ENCODE results near the gene SIRPA. TPM values are rescaled to one million over a fixed set of nuclear protein-coding genes. Genes with fewer than 3 reads are reported as not detected.

SIRPA gene
- total RNA-seq: 15.7 TPM

- peak; percentile 87 for DNase-seq
Observed at GRCh38 chr20:1894951-1895673, at the start of gene SIRPA. TSS of gene SIRPA (plus strand) at chr20:1895407. CDS start at chr20:1895448, 41 bp downstream.

GRCh38 chr20:1845701-1846100 lies 49.5 kb upstream of the SIRPA start:
- DNase-seq: no peak

DNA sequence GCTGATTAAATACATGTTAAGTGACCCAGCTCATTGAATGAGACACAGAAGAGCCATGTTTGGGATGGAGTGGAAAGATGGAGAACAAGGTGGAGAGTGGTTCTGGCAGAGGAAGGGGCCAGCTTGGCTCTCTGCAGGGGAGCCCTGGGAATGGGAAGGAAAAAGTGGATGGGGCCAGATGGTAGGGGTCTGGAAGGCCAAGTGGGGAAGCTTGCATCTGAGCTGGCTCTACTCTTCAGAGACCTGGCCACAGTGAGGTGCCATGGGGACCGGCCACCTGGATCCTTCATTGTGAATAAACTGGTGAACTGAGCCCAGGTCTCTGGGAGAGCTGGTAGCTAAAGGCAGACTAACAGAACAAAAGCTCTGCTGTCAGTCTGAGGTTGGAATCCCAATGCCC lies 48.9 kb upstream of the SIRPA start:
- DNase-seq: no peak

DNA sequence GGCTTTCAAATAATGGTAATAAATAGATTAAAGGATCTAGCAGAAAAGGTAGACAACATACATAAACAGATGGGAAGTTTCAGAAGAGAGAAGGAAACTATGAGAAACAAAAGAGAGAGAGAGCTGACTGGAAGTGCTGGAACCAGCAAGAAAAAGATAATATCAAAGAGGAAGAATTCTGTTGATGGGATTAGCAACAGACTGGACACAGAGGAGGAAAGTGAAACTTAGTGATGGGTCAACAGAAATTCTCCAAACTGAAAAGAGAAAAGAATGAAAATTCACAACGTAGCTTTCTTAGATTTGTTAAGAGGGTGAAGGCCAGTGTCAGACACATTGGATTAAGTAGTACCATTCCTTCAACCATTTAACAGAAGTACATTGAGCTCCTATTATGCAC lies 48.3 kb upstream of the SIRPA start:
- no peak for DNase-seq

GRCh38 chr20:1847780-1848179 lies 47.4 kb upstream of the SIRPA start:
- no peak for DNase-seq

DNA sequence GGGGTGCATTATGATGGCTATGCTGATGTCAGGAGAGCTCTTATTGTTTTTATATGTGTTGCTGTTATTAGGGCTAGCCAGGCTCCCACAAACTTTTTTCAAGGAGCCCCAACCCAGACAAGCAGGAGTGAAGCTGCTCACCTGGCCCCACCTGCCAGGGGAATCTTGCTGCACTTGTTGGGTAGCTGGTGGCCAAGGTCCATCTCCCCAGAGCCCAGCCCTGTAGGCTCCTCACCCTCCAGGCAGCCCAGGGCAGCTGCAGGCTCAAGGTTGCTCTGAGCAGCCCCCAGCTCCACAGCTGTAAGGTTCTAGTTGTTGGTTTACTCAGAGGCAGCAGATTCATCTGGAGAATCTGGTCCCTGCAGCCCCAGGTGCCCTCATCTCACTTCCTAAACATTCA lies 46.8 kb upstream of the SIRPA start:
- no peak for DNase-seq

DNA sequence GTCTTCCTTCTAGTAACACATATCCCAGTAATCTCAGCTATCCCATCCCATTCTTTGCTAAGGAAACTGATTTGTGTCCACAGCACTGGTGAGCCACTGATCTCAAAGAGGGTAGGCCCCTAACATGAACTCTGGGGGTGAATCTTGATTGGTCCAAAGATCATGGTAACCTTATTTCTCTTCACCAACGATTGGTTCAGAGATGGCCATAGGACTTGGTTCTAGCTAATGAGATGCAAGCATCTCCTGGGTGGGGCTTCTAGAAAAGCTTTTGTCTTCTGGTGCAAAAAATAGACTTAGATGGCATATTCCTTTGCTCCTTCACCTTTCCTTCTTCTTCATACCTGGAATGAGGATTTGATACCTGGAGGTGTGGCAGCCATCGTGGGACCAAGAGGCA lies 43.8 kb upstream of the SIRPA start:
- no peak for DNase-seq

GRCh38 chr20:1853473-1853872 lies 41.7 kb upstream of the SIRPA start:
- DNase-seq: no peak

DNA sequence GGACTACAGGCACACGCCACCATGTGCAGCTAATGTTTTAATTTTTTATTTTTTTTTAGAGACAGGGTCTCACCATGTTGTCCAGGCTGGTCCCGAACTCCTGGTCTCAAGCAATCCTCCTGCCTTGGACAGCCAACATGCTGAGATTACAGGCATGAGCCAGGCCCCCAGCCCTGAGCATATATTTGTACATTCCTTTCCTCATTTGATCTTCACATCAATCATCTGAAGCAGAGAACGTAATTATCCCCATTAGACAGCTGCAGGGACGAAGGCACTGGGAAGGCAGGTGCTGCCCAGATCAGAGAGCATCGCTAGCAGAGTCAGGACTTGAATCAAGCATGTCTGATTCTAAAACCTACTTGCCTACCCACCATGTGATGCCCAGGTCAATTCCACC lies 41.0 kb upstream of the SIRPA start:
- no peak for DNase-seq

- no peak for DNase-seq
Observed at GRCh38 chr20:1855109-1855508, 40.1 kb upstream of the SIRPA start.

DNA sequence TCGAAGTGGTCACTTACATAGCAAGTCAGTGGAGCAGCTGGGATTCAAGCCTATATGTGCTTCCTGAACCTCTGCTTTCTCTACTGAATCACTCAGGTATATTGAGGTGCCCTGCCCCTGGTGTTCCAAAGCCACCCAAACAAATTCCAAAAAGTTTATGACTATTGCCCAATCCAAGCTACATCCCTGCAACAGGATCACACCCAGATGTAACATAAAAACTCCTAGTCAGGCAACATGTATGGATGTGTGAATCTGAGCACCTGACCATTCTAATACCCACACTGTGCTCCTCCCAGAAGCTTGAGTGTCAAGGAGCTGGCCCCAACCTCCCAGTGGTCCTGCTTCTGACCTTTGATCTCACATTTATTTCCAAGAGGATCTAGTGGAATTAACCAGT lies 39.5 kb upstream of the SIRPA start:
- no peak for DNase-seq

DNA sequence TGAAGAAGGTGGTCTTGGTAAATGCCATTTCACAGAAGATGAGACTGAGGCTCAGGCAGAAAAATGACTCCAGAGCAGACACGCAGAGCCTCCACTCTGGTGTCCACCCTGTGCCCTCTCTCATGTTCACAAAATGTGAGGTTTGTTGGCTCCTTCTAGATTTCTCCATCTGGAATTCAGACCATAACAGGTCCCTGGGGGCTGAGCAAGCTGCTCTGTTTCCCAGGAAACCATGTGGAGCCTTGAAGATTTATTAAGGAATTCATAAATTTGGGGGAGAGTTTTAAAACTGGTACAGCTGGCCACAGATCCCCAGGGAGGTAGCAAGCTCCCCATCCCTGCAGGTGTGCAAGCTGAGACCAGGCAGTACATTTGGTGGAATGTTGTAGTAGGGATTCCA lies 38.8 kb upstream of the SIRPA start:
- DNase-seq: no peak

- DNase-seq: no peak
Observed at GRCh38 chr20:1857466-1857865, 37.7 kb upstream of the SIRPA start.

GRCh38 chr20:1858871-1859270 lies 36.3 kb upstream of the SIRPA start:
- DNase-seq: no peak

DNA sequence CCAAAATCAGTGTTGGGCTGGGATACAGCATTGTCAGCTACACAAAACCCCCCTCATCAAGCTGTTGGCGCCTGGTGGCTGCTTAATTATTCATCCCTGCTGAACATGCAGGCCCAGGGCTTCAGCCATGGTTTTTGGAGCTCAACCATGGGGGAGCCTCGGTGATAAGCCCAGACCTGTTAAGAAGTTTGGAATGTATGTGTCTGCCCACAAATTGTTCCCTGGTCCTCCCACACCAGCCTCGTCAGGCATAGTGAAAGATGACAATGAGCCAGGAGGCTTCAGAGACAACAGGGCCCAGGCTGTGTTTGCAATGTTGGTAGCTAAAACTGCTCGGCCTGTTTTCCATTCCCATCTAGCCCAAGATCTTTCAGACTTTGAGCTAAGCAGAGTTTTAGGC lies 34.8 kb upstream of the SIRPA start:
- DNase-seq: no peak

GRCh38 chr20:1861347-1861976 lies 33.7 kb upstream of the SIRPA start:
- DNase-seq: peak; percentile 60

DNA sequence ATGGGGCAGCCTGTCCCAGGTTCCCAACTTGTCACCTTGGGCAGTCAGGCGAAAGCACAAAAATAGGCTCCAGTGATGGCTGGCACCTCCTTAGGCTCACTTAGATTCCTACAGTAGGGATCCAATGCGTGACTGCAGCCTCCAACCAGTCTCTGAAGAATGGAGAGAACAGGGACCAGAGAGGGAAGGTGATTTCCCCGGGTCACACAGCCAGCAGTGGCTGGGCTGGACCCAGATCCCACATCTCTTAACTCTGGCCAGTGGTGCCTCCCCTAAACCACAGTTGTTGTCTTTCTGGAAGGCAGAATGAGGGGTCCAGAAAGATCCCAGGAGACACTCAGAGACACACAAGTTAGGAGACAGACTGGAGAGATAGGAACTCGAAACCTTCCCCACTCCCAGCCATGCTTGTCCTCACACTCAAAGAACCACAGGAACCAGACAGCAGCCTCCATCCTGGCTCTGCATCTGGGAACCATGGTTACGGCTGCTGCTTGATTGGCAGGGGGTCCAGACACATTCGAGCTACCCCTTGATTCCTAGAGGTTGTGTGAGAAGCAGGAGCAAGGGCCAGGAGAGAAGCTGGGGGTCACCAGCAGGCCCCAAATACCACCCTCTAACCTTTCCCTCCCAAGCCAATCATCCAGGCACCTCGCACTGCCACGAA lies 33.1 kb upstream of the SIRPA start:
- no peak for DNase-seq

DNA sequence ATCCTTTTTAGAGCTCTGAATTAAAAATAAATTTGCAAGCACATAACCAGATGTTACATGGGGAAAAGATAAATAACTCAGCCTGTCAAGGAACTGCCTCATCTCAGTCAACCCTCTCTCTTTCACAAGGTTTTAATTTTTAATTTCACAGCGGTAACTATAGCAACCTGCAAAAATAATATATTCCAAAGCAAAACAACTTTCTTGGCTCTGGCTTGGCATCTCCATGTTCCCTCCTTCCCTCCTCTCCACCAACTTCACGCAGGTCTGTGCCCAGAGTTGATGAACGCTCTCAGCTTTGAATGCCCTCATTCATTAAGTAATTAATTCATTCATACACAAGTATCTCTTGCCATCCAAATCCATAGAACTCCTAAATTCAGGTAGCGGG lies 32.5 kb upstream of the SIRPA start:
- peak; percentile 52 for DNase-seq

- no peak for DNase-seq
Observed at GRCh38 chr20:1863296-1863695, 31.9 kb upstream of the SIRPA start.

- no peak for DNase-seq
Observed at GRCh38 chr20:1866834-1867233, 28.4 kb upstream of the SIRPA start.

GRCh38 chr20:1867495-1868260 lies 27.5 kb upstream of the SIRPA start:
- DNase-seq: no peak

- no peak for DNase-seq
Observed at GRCh38 chr20:1868856-1869255, 26.4 kb upstream of the SIRPA start.

DNA sequence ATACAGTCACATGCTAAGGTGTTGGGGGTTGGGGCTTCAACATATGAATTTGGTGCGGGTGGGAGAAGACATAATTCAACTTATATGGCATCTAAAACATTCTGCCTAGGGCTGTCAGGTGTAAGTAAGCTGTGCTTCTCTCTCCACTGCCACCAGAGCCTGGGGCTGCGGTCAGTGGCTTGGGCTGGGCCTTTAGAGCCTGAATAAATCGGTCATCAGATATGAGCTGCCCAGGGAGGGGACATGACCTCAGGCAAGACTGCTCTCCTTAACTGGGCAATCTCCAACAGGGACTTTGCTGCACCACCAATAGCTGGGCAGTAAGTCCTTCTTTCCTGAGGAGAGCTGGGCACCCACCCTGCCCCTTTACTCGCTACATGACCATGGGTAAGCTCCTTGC lies 24.9 kb upstream of the SIRPA start:
- no peak for DNase-seq
